Right lobe of liver (tissue), 6 donors: ENCODE measurements around the gene NUTM2F. TPM values are rescaled to one million over a fixed set of nuclear protein-coding genes. Genes with fewer than 3 reads are reported as not detected.
"Not testable (repeated sequence)": the region's sequence is repeated elsewhere in the genome, so short reads cannot be mapped to it uniquely, and the experiment has no call there.

Experiments
- ATAC-seq, 4 donors: fragments of 200-7000 bp; cut with Tn5 transposase; one replicate each; pipeline ENCODE4 v1.9.1; 2020; ENCODE audit warnings: mild to moderate bottlenecking in 4 of 4, moderate library complexity in 4 of 4
- DNase-seq, 3 donors: peaks; one replicate each; pipeline ENCODE4 v3.0.0-alpha.2; 2020
- H3K27ac ChIP-seq, 3 donors: fragments of 200-600 bp; one replicate each; pipeline ENCODE4 v1.8.0; 2022
- H3K27me3 ChIP-seq, 2 donors: fragments of 200-600 bp; one replicate each; pipeline ENCODE4 v1.8.0; 2022
- H3K36me3 ChIP-seq, 4 donors: fragments of 200-600 bp; sonication (generic) in 1 of 4; one replicate each; pipeline versions ENCODE4 v1.5.1 to v1.8.0; 2017 to 2022; ENCODE audit warnings: control low read depth in 1 of 4
- H3K4me1 ChIP-seq, 4 donors: fragments of 200-600 bp; sonication (generic) in 1 of 4; one replicate each; pipeline versions ENCODE4 v1.5.1 to v1.8.0; 2017 to 2022; ENCODE audit warnings: control low read depth in 1 of 4
- H3K4me3 ChIP-seq, 3 donors: fragments of 200-600 bp; one replicate each; pipeline ENCODE4 v1.8.0; 2022
- H3K9me3 ChIP-seq, 4 donors: fragments of 200-600 bp; sonication (generic) in 1 of 4; one replicate each; pipeline versions ENCODE4 v1.5.1 to v1.8.0; 2017 to 2022; ENCODE audit warnings: control low read depth in 1 of 4
- WGBS: methylation state at CpG from one replicate; pipeline ENCODE4 v1.1.6; 2018; ENCODE audit warnings: low coverage, low lambda C conversion rate; ENCODE audit not compliant: insufficient coverage; ENCODE audit errors: missing lambda C conversion rate; 5-methylcytosine and 5-hydroxymethylcytosine counted together
- intact Hi-C, 2 donors: fragments of 100-400 bp; cut with DNase I; formaldehyde crosslinking; loops; one replicate each; pipeline versions ENCODE4 v1.11.2 to v1.14.1; 2022
- total RNA-seq, 6 experiments: library from RNA; depleted of rRNA in 2 of 6; stranded (reverse); fragments of >200 nt in 2 of 6; fragmentation: NEBNext Ultra II Directional in 3 of 6; extraction: Animal tissue kit (Norgen Biotek cat#: 25700) in 3 of 6; gene quantifications; one replicate each; pipeline versions ENCODE4 v1.1.0 to v1.2.4, GENCODE V29; 2016 to 2023
- donor health status: DM: no; HTN: yes; CAD: no.
- donor health status: DM: no; HTN: no; CAD: no.
- donor health status: DM: no; HTN: no; CAD: no.
- donor health status: DM: no; HTN: yes; CAD: no.
- donor health status: DM: no; HTN: yes; CAD: no.

Gene NUTM2F
- total RNA-seq, 6 experiments from 2014 or later = 0.12 TPM; not detected in 5

- ATAC-seq = peak in 1 of 4 donors; percentile 19
- DNase-seq, H3K27ac ChIP-seq, H3K9me3 ChIP-seq, H3K27me3 ChIP-seq, H3K4me1 ChIP-seq, H3K4me3 ChIP-seq, H3K36me3 ChIP-seq, intact Hi-C loops: not testable (repeated sequence)
- WGBS = 82% methylated on average over 3 of the region's 6 CpGs
Measured at GRCh38 chr9:94340750-94341149, 12.3 kb upstream of the NUTM2F start.

- 76% methylated on average over 3 of the region's 6 CpGs for WGBS
- H3K27ac ChIP-seq, H3K27me3 ChIP-seq, H3K4me1 ChIP-seq, DNase-seq, intact Hi-C loops, H3K4me3 ChIP-seq, ATAC-seq, H3K9me3 ChIP-seq, H3K36me3 ChIP-seq: not testable (repeated sequence)
Measured at GRCh38 chr9:94339657-94340056, 11.2 kb upstream of the NUTM2F start.

- H3K36me3 ChIP-seq, DNase-seq, H3K9me3 ChIP-seq, H3K4me3 ChIP-seq, H3K4me1 ChIP-seq, H3K27me3 ChIP-seq, ATAC-seq, intact Hi-C loops, H3K27ac ChIP-seq: not testable (repeated sequence)
- WGBS = 78% methylated on average over 6 of the region's 7 CpGs
Measured at GRCh38 chr9:94338723-94339122, 10.3 kb upstream of the NUTM2F start.

GRCh38 chr9:94336445-94336844 lies 8.0 kb upstream of the NUTM2F start:
- H3K4me3 ChIP-seq, H3K4me1 ChIP-seq, DNase-seq, H3K27ac ChIP-seq, H3K9me3 ChIP-seq, ATAC-seq, H3K36me3 ChIP-seq, intact Hi-C loops, H3K27me3 ChIP-seq: not testable (repeated sequence)
- WGBS = 82% methylated on average over 3 of the region's 4 CpGs

GRCh38 chr9:94325583-94325982 lies 2.9 kb downstream of the NUTM2F start:
- not testable (repeated sequence) for ATAC-seq, H3K4me3 ChIP-seq

GRCh38 chr9:94323153-94323798 lies 5.2 kb downstream of the NUTM2F start:
- H3K9me3 ChIP-seq, H3K27ac ChIP-seq, ATAC-seq, H3K27me3 ChIP-seq, intact Hi-C loops, H3K4me1 ChIP-seq, H3K4me3 ChIP-seq, DNase-seq, H3K36me3 ChIP-seq: not testable (repeated sequence)
- WGBS = no CpG with 5 or more reads among the region's 18 CpGs

More at GRCh38 chr9:94325583-94325982, 2.9 kb downstream of the NUTM2F start:
- H3K36me3 ChIP-seq, H3K4me1 ChIP-seq, intact Hi-C loops, DNase-seq, H3K9me3 ChIP-seq, H3K27me3 ChIP-seq, H3K27ac ChIP-seq: not testable (repeated sequence)
- WGBS = no CpG with 5 or more reads among the region's 16 CpGs

- ATAC-seq, H3K4me3 ChIP-seq, H3K27ac ChIP-seq, DNase-seq, H3K36me3 ChIP-seq, H3K27me3 ChIP-seq, H3K4me1 ChIP-seq, intact Hi-C loops, H3K9me3 ChIP-seq: not testable (repeated sequence)
- 74% methylated on average over 3 of the region's 9 CpGs for WGBS
Measured at GRCh38 chr9:94322342-94322940, 6.0 kb downstream of the NUTM2F start.

GRCh38 chr9:94317949-94318657 lies 10.3 kb downstream of the NUTM2F start:
- H3K9me3 ChIP-seq, H3K36me3 ChIP-seq, H3K4me1 ChIP-seq, DNase-seq, H3K27ac ChIP-seq, intact Hi-C loops, H3K27me3 ChIP-seq, ATAC-seq, H3K4me3 ChIP-seq: not testable (repeated sequence)
- no CpG with 5 or more reads among the region's 10 CpGs for WGBS

- H3K4me1 ChIP-seq, H3K27me3 ChIP-seq, H3K9me3 ChIP-seq, DNase-seq, intact Hi-C loops, H3K4me3 ChIP-seq, ATAC-seq, H3K27ac ChIP-seq, H3K36me3 ChIP-seq: not testable (repeated sequence)
- WGBS = no CpG with 5 or more reads among the region's 5 CpGs
Measured at GRCh38 chr9:94316236-94316635, 12.2 kb downstream of the NUTM2F start.

GRCh38 chr9:94315034-94315984 lies 13.1 kb downstream of the NUTM2F start:
- H3K36me3 ChIP-seq, H3K27me3 ChIP-seq, H3K4me1 ChIP-seq, intact Hi-C loops, H3K9me3 ChIP-seq, DNase-seq, H3K4me3 ChIP-seq, H3K27ac ChIP-seq: not testable (repeated sequence)
- WGBS = no CpG with 5 or more reads among the region's 15 CpGs
- peak; percentile 44 to 56 (median 46) for ATAC-seq
